Activated T-helper 9 cell treated with anti-CD3 and anti-CD28 coated beads, Interleukin-2, amount 50 U/mL, for 16 hours (primary cell): Measurements from ENCODE around the gene LY6G6C.
"Not testable (repeated sequence)": the region's sequence is repeated elsewhere in the genome, so short reads cannot be mapped to it uniquely, and the experiment has no call there.

Source experiments
- DNase-seq: peaks from one replicate; pipeline ENCODE4 v3.0.0-alpha.2; 2020; ENCODE audit warnings: low read depth

The LY6G6C gene

DNA sequence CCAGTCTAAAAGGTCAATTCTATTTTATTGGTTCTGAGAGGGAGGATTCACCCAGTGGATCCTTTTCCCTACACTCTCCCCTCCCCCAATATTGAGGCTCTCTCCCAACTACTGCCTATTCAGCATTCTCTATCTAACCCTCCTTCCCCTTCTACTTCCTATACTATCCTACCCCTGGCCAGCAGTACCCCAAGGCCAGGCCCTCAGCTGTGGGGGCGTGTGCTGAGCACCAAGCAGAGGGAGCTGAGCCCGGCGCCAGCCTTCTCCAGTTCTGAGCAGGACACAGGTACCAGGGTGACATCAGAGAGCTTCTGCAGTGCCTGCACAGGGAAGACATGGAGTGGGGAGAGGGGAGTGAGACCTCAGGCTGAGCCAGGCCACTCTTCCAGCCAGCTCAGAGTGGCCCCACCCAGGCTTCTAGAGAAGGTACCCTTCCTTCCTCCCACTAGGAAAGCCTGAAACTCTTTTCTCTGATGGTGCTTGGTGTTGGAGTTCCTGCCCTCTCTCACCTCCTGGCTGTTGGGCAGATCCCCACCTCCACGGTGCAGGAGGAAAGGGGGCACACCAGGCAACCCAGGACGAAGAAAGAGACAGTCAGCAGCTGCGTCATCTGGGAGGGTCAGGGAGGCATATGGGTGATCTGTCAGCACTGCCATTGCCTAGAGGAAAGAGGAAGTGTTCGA, 5.6 kb upstream of the LY6G6C start:
- DNase-seq, result no peak

GRCh38 chr6:31725502-31726350, 4.2 kb upstream of the LY6G6C start:
- no peak for DNase-seq

- DNase-seq, result no peak
Measured at GRCh38 chr6:31723980-31724691, 2.6 kb upstream of the LY6G6C start.

- no peak for DNase-seq
Measured at GRCh38 chr6:31723245-31723979, 1.9 kb upstream of the LY6G6C start, which contains the start of gene MPIG6B. Gene MPIG6B (plus strand): TSS chr6:31723373. CDS start chr6:31723384, 11 bp downstream.

GRCh38 chr6:31722173-31722572, 627 bp upstream of the LY6G6C start:
- no peak for DNase-seq

DNA sequence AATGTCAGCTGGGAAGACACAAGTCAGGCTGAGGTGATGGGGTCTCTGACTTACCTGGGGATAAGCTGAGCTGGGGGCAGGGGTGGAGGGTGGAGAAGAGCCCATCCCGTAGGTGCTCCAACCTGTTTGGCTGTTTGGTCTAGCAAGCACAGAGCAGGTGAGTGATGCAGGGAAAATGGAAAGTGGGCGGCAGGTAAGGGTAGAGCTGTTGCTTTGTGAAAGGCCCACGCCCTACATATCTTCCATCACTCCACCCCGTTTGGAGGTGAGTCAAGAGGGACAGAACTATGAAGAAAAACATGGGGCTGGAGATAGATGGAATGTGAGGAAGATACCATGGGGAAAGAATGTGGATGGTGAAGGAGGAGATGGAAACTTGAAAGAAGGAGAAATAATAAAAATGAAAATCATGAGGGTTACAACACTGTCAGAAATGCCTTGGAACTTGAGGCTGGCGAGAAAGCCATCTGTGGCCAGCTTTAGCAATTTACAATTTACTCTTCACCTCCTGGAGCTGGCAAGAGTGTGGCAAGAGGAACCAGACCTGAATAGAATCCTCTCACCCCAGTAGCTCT, 1.3 kb downstream of the LY6G6C start:
- no peak for DNase-seq

- DNase-seq, result no peak
Measured at GRCh38 chr6:31719001-31719400, 2.5 kb downstream of the LY6G6C start.

- DNase-seq, result no peak
Measured at GRCh38 chr6:31718265-31718664, 3.3 kb downstream of the LY6G6C start.

GRCh38 chr6:31717499-31718222, 3.9 kb downstream of the LY6G6C start:
- no peak for DNase-seq

DNA sequence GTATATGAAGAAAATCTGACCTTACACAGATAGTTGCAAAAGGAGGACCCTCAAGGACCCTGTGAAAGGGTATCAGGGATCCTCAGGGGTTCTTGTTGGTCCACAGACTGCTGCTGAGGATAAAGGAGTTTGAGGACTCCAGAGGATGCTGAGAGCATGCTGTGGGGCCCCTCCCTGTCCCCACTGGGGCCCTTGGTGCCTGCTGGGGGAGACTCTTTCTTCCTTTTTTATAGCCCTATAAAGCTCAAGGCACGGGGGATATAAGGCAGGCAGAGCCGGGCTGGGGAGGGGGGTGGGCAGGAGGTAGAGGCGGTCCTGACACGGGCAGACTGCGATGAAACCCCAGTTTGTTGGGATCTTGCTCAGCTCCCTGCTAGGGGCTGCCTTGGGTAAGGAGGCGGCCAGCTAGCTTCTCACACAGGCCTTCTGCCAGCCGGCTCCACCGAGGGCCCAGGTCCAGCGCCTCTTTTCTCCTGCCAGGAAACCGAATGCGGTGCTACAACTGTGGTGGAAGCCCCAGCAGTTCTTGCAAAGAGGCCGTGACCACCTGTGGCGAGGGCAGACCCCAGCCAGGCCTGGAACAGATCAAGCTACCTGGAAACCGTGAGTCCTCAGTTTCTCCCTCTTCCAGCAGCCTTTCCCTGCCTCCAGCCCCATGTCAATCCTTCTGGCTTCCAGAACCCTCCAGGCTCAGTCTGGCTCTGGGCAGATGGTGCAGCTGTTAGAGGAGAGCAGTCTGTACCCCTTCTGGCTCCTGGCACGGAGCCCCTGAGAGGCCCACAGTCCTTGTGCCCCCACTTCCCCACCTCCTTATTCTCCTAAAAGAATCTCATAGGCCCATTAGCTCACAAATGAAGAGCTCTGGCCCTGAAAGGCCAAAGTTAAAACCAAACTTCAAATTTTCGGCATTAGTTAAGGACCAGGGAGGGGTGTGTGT, 6.3 kb downstream of the LY6G6C start, which contains the start of gene LY6G6D:
LY6G6D (plus strand) TSS at position 327 of the 937 bp plus-strand sequence; CDS start at position 335, 8 bp downstream.
- no peak for DNase-seq

DNA sequence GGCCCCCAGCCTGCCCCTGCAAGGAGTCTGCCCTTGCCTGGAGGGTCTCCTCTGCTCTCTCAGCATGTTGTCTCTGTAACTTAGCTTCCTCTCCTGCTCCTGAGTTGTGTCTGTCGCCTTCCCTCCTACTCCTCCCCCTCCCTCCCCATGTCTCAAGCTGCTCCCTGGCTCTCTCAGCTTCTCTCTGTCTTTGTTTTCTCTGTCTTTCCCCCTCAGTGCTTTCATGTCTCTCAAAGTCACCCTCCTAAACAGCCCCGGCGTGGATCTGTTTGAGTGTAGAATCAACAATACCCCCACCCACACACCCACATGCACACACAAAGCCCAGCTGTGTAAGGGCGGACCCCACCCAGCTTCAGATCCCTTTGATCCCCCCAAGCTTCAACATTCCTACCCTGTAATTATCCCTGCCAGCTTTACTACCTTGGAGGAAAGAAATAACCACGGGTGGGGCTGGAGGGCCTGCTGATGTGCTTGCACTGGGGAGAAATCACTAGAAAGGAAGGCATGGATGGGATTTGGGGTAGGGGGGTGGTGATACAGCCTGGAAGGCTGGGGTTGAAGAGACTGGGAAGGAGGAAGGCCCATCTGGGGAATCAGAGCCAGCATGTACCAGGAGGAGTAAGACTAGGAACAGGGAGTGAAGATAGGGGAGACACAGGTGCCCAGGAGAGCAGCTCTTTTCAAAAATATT, 7.4 kb downstream of the LY6G6C start:
- no peak for DNase-seq

- no peak for DNase-seq
Measured at GRCh38 chr6:31713465-31713864, 8.1 kb downstream of the LY6G6C start.

DNA sequence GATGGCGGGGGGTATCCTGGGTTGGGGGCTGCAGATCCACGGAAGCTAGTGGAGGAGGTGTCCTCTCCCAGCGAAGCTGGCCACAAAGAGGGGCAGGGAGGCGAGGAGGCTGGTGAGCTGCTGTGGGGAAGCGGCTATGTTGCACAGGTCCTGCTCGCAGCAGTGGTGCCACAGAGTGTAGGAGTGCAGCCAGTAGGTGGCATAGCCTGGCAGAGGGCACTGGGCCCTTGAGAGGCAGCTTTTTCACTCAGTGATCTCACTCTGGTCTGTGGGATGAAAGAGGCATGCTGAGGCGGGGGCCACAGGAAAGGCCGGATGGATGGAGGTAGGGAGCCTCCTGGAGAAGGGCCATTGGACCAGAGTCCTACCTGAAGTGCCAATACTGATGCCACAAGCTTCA, 9.2 kb downstream of the LY6G6C start:
- no peak for DNase-seq

GRCh38 chr6:31711233-31711632, 10.3 kb downstream of the LY6G6C start:
- no peak for DNase-seq

DNA sequence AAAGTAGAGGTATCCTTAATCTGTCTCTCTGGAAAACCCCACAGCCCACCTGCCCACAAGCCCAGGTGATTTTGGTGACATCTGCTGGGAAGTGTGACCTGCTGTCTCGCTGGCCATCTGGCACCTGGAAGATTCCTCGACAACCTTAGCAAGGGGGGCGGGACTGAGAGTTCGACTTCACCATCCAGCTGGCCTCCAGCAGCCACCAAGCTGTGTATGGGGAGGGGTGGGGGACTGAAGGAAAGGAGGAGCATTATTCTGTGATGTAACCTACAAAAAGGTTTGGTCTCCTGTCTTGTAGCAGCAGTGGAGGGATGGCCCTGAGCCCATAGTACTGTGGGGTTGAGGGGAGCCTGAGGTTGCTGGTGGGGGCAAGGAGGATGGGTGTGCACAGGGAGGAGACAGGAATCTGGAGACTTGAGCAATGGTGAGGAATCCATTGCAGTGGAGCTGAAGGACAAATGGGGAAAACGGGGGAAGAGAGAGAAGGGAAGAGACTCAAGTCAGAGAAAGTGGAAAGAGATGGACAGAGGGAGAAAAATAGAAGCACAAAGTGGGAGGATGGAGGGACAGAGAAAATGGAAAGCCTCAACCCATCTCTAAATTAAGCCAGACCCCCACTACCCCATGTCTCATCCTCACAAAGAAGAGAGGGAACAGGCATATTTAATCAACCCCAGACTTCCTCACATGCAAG, 10.9 kb downstream of the LY6G6C start:
- DNase-seq, result no peak

GRCh38 chr6:31709157-31709556, 12.4 kb downstream of the LY6G6C start:
- DNase-seq, result not testable (repeated sequence)

DNA sequence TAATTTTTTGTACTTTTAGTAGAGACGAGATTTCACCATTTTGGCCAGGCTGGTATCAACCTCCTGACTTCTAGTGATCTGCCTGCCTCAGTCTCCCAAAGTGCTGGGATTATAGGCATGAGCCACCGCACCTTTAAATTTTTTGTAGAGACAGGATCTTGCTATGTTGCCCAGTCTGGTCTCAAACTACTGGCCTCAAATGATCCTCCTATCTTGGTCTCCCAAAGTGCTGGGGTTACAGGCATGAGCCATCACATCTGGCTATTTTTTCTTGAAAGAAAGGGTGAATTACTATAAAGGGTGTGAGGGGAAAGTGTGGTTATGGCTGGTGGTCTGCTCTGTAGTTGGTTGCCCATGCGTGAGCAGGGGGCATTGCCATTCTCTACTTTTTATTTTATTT, 13.3 kb downstream of the LY6G6C start:
- DNase-seq, result no peak

DNA sequence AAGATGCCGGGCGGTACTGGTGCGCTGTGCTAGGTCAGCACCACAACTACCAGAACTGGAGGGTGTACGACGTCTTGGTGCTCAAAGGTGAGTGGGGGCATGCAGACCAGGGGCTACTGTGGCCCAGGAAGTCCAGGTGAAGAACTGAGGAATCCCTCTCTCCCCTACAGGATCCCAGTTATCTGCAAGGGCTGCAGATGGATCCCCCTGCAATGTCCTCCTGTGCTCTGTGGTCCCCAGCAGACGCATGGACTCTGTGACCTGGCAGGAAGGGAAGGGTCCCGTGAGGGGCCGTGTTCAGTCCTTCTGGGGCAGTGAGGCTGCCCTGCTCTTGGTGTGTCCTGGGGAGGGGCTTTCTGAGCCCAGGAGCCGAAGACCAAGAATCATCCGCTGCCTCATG, 13.8 kb downstream of the LY6G6C start:
- no peak for DNase-seq
